Bronchial epithelial cell (primary cell): ENCODE measurements around the gene TRIM37. TPM values are rescaled to one million over a fixed set of nuclear protein-coding genes. Genes with fewer than 3 reads are reported as not detected.

Experiments
- DNase-seq: peaks from one replicate; pipeline ENCODE4 v3.0.0-alpha.2; 2010; ENCODE audit warnings: low read depth
- FAIRE-seq: peaks from 2 replicates; lab custom pipeline; 2011; peaks lifted over from hg19 to GRCh38; lab: Jason Lieb, UNC
- H3K27me3 ChIP-seq: 2 replicates; pipeline ENCODE4 v1.5.1; 2011; ENCODE audit warnings: low read length; ENCODE audit not compliant: control insufficient read depth, insufficient read depth
- H3K36me3 ChIP-seq: 2 replicates; pipeline ENCODE4 v1.5.1; 2011; ENCODE audit warnings: low read length; ENCODE audit not compliant: control insufficient read depth, insufficient read depth
- H3K4me3 ChIP-seq: 2 replicates; pipeline ENCODE4 v1.5.1; 2011; ENCODE audit warnings: mild to moderate bottlenecking, low read depth, low read length, control low read depth
- CTCF ChIP-seq: IDR thresholded peaks from 2 replicates; pipeline ENCODE4 v1.5.1; 2011; ENCODE audit warnings: mild to moderate bottlenecking, moderate library complexity, low read length, control low read depth, inconsistent platforms; ENCODE audit not compliant: insufficient read depth, severe bottlenecking
- total RNA-seq: library from RNA; depleted of rRNA; stranded (reverse); fragments of >200 nt; gene quantifications from 2 replicates; pipeline ENCODE4 v1.2.1, GENCODE V29; 2014

TRIM37 gene
- total RNA-seq, 1 donor from 2014 or later, result 29.0 TPM

GRCh38 chr17:59028328-59028727 is 78.4 kb downstream of the TRIM37 start:
- Histone ChIP-seq H3K36me3 (peaks cover 3% of the 10 kb centered on the region), H3K27me3 (no peaks in the 10 kb centered on the region), H3K4me3 (no peak overlapping the region)
- no peak for DNase-seq
- FAIRE-seq, result no peak
- TF ChIP-seq CTCF, result no peak

GRCh38 chr17:59027750-59028149 is 78.9 kb downstream of the TRIM37 start:
- Histone ChIP-seq H3K27me3 (no peaks in the 10 kb centered on the region), H3K4me3 (no peak overlapping the region), H3K36me3 (peaks cover 3% of the 10 kb centered on the region)
- FAIRE-seq (no peak), DNase-seq (no peak)
- no peak for TF ChIP-seq CTCF

- Histone ChIP-seq H3K4me3 (no peak overlapping the region), H3K36me3 (peaks cover 3% of the 10 kb centered on the region), H3K27me3 (no peaks in the 10 kb centered on the region)
- FAIRE-seq (no peak), DNase-seq (no peak)
- no peak for TF ChIP-seq CTCF
Measured at GRCh38 chr17:59026176-59026939, 80.3 kb downstream of the TRIM37 start.

- TF ChIP-seq CTCF, result no peak
- no peaks in the 10 kb centered on the region for H3K27me3 ChIP-seq
- DNase-seq (no peak), FAIRE-seq (no peak)
- no peak overlapping the region for H3K4me3 ChIP-seq
- peaks cover 3% of the 10 kb centered on the region for H3K36me3 ChIP-seq
Measured at GRCh38 chr17:59024916-59025315, 81.8 kb downstream of the TRIM37 start.

- Histone ChIP-seq H3K36me3 (no peaks in the 10 kb centered on the region), H3K27me3 (no peaks in the 10 kb centered on the region), H3K4me3 (no peak overlapping the region)
- FAIRE-seq (no peak), DNase-seq (no peak)
- no peak for TF ChIP-seq CTCF
Measured at GRCh38 chr17:59018019-59018418, 88.7 kb downstream of the TRIM37 start.

GRCh38 chr17:59011975-59012374 is 94.7 kb downstream of the TRIM37 start:
- no peak for TF ChIP-seq CTCF
- Histone ChIP-seq H3K27me3 (no peaks in the 10 kb centered on the region), H3K36me3 (no peaks in the 10 kb centered on the region), H3K4me3 (no peak overlapping the region)
- DNase-seq (no peak), FAIRE-seq (no peak)
